T-helper 17 cell (primary cell): ENCODE data around the gene TBC1D21. TPM values are rescaled to one million over a fixed set of nuclear protein-coding genes. Genes with fewer than 3 reads are reported as not detected.

ENCODE experiments used
- ATAC-seq: fragments of 150-1000 bp; cut with Tn5 transposase; 2 replicates; pipeline ENCODE4 v1.10.0; 2021; ENCODE audit warnings: mild to moderate bottlenecking, moderate library complexity
- DNase-seq, 3 donors: peaks; one replicate each; pipeline versions ENCODE4 v3.0.0 to v3.0.0-alpha.2; 2020 to 2021
- H3K9me3 ChIP-seq: one replicate; pipeline ENCODE4 v1.7.0; 2013; ENCODE audit warnings: low read length, mild to moderate bottlenecking; ENCODE audit not compliant: control insufficient read depth, poor library complexity, severe bottlenecking
- H3K27ac Mint-ChIP-seq: one replicate; pipeline ENCODE4 v1.8.0; 2022; ENCODE audit warnings: mild to moderate bottlenecking, moderate library complexity, mixed read lengths
- H3K27me3 Mint-ChIP-seq: one replicate; pipeline ENCODE4 v1.8.0; 2022; ENCODE audit warnings: mixed read lengths
- H3K36me3 Mint-ChIP-seq: one replicate; pipeline ENCODE4 v1.8.0; 2022; ENCODE audit warnings: low read depth, mixed read lengths
- H3K4me1 Mint-ChIP-seq: one replicate; pipeline ENCODE4 v1.8.0; 2022; ENCODE audit warnings: mild to moderate bottlenecking, mixed read lengths
- H3K4me3 Mint-ChIP-seq: one replicate; pipeline ENCODE4 v1.8.0; 2022; ENCODE audit warnings: mild to moderate bottlenecking, moderate library complexity, mixed read lengths
- total RNA-seq, 4 donors: library from RNA in 2 of 4; stranded (reverse) in 2 of 4; gene quantifications; one replicate each; pipeline ENCODE4 v1.2.3 and lab custom pipeline; 2022 to 2026

The TBC1D21 gene
- total RNA-seq, 2 donors from 2014 or later, result not detected

- H3K4me1 Mint-ChIP-seq, result no peaks in the 10 kb centered on the region
- H3K9me3 ChIP-seq, result no peaks in the 10 kb centered on the region
- no peak overlapping the region for H3K27ac Mint-ChIP-seq
- no peak overlapping the region for H3K4me3 Mint-ChIP-seq
- no peak for ATAC-seq
- no peaks in the 10 kb centered on the region for H3K36me3 Mint-ChIP-seq
- DNase-seq, result no peak
- peaks cover 56% of the 10 kb centered on the region for H3K27me3 Mint-ChIP-seq
These were observed 27.5 kb upstream of the TBC1D21 start for GRCh38 chr15:73845907-73846306.

DNA sequence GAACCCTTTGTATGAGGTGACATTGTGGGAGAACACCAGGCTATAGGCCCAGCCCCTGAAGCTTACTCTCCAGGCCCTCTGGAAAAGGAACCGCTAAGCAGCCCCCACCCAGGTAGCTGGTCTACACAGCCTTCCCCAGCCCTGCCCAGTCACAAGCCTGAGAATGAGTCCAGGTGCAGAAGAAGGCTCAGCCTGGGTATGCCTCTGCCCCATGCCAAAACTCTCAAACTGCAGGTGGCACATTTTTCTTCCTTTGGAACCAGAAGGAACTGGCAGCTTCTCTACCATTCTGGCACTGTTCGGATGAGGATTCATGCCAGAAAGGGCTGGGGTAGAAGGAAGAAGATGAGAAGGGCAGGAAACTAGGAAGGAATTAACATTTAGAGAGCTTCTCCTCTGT lies 23.7 kb upstream of the TBC1D21 start:
- DNase-seq (no peak), ATAC-seq (no peak)
- H3K27ac Mint-ChIP-seq, result no peak overlapping the region
- H3K4me3 Mint-ChIP-seq, result no peak overlapping the region
- H3K4me1 Mint-ChIP-seq, result no peaks in the 10 kb centered on the region
- H3K9me3 ChIP-seq, result no peaks in the 10 kb centered on the region
- peaks cover 71% of the 10 kb centered on the region for H3K27me3 Mint-ChIP-seq
- no peaks in the 10 kb centered on the region for H3K36me3 Mint-ChIP-seq

DNA sequence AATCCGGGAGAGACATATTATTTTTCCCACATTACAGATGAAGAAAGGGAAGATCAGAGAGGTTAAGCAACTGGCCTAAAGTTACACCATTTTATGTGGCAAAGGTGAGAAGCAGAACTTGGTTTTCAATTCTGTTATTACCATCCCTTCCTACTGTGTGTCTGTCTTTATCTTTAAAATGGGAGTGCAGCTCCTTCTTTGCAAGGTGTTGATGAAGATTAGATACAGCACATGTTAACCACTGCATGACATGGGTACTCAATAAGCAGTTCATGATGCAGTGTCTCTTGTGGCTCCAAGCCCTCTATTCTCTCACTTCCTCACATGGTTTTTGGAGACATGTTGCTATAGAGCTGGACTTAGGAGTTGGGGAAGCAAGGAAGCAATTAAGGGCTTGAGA lies 23.1 kb upstream of the TBC1D21 start:
- Mint-ChIP-seq H3K4me1 (no peaks in the 10 kb centered on the region), H3K4me3 (no peak overlapping the region), H3K36me3 (no peaks in the 10 kb centered on the region), H3K27me3 (peaks cover 77% of the 10 kb centered on the region), H3K27ac (no peak overlapping the region)
- H3K9me3 ChIP-seq, result no peaks in the 10 kb centered on the region
- no peak for ATAC-seq
- DNase-seq, result no peak

DNA sequence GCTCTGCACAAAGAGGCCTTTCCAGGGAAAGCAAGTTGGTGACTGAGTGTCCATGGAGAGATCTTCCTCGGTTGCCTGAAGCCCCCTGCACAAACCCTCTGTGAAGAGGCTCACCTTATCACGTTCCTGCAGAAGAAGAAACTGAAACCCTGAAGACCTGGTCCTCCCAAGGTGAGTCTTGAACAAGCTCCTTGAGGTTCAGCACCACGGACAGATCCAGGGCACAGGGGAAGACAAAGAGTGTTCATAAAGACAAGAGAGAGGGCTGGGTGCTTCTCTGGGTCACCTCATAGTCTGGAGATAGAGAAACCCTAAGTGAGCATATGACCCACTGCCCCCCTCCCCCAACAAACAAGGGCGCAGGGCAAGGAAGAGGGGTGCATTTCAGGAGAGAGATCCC lies 21.7 kb upstream of the TBC1D21 start:
- Mint-ChIP-seq H3K27me3 (peaks cover 74% of the 10 kb centered on the region), H3K4me3 (no peak overlapping the region), H3K4me1 (no peaks in the 10 kb centered on the region), H3K36me3 (no peaks in the 10 kb centered on the region), H3K27ac (no peak overlapping the region)
- DNase-seq (peak in 1 of 3 donors; percentile 29), ATAC-seq (no peak)
- H3K9me3 ChIP-seq, result no peaks in the 10 kb centered on the region

GRCh38 chr15:73852507-73852906 lies 20.9 kb upstream of the TBC1D21 start:
- no peak overlapping the region for H3K27ac Mint-ChIP-seq
- no peak overlapping the region for H3K4me3 Mint-ChIP-seq
- ATAC-seq (no peak), DNase-seq (no peak)
- H3K4me1 Mint-ChIP-seq, result no peaks in the 10 kb centered on the region
- H3K27me3 Mint-ChIP-seq, result peaks cover 73% of the 10 kb centered on the region
- peaks cover under 1% of the 10 kb centered on the region for H3K36me3 Mint-ChIP-seq
- H3K9me3 ChIP-seq, result no peaks in the 10 kb centered on the region

DNA sequence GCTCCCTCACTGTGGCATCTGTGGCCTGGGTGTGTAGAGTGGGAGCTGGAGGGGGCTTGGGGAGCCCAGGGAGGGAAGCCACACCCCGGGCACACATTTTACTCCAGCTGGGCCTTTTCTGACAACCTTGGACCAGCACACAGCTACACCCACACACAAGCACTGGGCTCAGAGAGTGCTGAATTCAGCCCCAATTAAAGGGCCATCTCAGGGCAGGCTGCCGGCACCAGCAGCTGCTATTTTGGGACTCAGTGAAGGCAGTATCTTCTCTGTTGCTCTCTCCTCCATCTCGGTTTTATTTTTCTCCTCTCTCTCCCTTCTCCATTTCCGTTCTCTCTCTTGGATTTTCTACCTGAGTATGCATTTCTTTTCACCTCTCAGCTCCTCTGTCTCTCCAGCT lies 19.1 kb upstream of the TBC1D21 start:
- peaks cover 3% of the 10 kb centered on the region for H3K4me1 Mint-ChIP-seq
- no peak overlapping the region for H3K27ac Mint-ChIP-seq
- ATAC-seq, result no peak
- no peak overlapping the region for H3K4me3 Mint-ChIP-seq
- no peaks in the 10 kb centered on the region for H3K9me3 ChIP-seq
- H3K27me3 Mint-ChIP-seq, result peaks cover 69% of the 10 kb centered on the region
- H3K36me3 Mint-ChIP-seq, result peaks cover 6% of the 10 kb centered on the region
- no peak for DNase-seq

DNA sequence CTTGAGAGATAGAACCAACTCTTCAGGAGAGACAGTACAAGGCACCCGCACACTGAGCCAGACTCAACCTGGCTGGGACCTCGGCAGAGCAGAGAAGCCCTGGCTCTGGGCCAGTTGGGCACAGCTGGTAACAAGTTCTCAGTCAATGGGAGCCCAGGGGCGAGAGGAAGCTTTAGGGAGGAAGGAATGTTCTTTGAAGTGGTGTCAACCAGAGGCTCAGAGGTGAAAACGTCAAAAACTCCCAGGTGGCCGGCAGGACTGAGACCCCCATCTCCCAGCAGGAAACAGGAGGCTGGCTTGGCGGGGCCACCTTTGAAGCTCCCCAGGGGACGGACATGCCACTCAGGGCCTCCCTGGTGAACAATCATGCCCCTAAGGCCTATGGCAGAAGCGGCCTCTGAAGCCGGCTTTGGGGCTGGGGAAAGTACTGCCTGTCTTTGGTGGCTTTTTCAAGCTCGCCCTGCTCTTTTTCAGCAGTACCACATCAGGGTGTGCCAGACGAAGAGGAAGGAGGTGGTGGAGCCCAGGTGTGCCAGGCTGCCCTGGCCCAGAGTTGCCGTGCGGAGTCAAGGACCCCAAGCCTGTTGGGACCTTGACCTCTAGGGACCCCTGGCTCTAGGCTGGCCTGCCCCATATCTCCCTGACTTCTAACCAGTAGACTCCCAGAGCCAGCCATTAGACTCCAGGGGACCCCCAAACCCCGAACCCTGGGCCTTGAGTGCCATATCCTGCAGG lies 16.7 kb upstream of the TBC1D21 start:
- H3K36me3 Mint-ChIP-seq, result peaks cover 6% of the 10 kb centered on the region
- H3K9me3 ChIP-seq, result no peaks in the 10 kb centered on the region
- no peak for DNase-seq
- no peak overlapping the region for H3K27ac Mint-ChIP-seq
- H3K4me3 Mint-ChIP-seq, result no peak overlapping the region
- ATAC-seq, result no peak
- H3K4me1 Mint-ChIP-seq, result peaks cover 3% of the 10 kb centered on the region
- H3K27me3 Mint-ChIP-seq, result peaks cover 66% of the 10 kb centered on the region

DNA sequence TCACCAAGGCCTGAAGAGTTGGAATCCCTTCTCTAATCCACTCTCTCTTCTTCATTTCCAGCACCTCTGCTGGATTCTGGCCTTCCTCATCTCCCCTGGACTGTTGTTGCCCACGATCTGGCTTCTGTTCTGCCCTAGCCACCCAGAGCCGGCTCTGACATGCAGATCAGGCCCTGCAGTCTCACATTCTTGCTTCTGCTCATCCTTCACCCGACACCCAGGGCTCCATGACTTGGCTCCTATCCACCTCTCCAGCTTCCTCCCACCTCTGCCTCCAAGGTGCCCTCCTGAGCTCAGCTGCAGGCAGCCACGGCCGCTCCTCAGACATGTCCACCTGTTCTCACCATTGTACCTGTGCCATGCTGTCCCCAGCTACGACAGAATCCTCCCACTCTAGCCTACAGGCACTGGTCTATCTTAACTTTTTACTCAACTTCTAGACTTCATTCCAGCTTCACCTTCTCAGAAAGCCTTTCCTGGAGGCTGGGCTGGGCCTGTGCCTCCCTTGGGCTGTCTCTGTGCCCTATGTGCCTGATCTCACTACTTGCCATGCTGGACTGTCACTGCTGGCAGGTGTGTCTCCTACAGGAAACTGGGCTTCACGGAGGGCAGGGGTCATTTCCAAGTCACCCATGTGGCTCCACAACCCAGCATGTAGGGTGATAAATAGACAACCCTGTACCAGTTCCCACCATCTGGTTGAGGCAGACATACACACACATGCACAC lies 16.0 kb upstream of the TBC1D21 start:
- no peak for DNase-seq
- H3K9me3 ChIP-seq, result no peaks in the 10 kb centered on the region
- peaks cover 6% of the 10 kb centered on the region for H3K36me3 Mint-ChIP-seq
- H3K27ac Mint-ChIP-seq, result no peak overlapping the region
- ATAC-seq, result no peak
- peaks cover 3% of the 10 kb centered on the region for H3K4me1 Mint-ChIP-seq
- H3K27me3 Mint-ChIP-seq, result peaks cover 66% of the 10 kb centered on the region
- H3K4me3 Mint-ChIP-seq, result no peak overlapping the region

DNA sequence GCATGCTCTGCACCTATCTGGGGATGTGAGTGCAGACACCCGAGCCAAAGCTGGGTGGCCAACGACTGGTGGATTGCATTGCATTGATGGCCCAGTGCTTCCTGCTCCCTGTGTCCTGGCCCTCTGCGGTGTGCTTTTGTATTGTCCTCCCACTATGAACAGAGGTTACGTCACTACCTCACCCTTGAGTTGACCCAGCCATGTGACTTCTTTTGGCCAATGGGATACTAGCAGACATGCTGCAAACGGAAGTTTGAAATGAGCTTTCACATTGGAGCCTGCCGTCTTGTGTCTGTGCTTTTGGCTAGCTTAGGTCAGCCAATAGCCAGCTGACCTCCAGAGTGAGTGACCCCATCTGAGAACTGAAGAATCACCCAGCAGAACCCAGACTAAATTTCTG lies 15.3 kb upstream of the TBC1D21 start:
- Mint-ChIP-seq H3K27ac (no peak overlapping the region), H3K27me3 (peaks cover 65% of the 10 kb centered on the region), H3K36me3 (peaks cover 6% of the 10 kb centered on the region), H3K4me1 (peaks cover 3% of the 10 kb centered on the region), H3K4me3 (no peak overlapping the region)
- no peaks in the 10 kb centered on the region for H3K9me3 ChIP-seq
- ATAC-seq (no peak), DNase-seq (no peak)

- Mint-ChIP-seq H3K4me1 (peaks cover 4% of the 10 kb centered on the region), H3K27me3 (peaks cover 56% of the 10 kb centered on the region), H3K4me3 (no peak overlapping the region), H3K27ac (no peak overlapping the region), H3K36me3 (peaks cover 6% of the 10 kb centered on the region)
- H3K9me3 ChIP-seq, result no peaks in the 10 kb centered on the region
- ATAC-seq, result no peak
- no peak for DNase-seq
These were observed 11.1 kb upstream of the TBC1D21 start for GRCh38 chr15:73862276-73862675.

- Mint-ChIP-seq H3K27ac (no peak overlapping the region), H3K36me3 (no peaks in the 10 kb centered on the region), H3K4me1 (peaks cover 2% of the 10 kb centered on the region), H3K4me3 (no peak overlapping the region), H3K27me3 (peaks cover 65% of the 10 kb centered on the region)
- H3K9me3 ChIP-seq, result no peaks in the 10 kb centered on the region
- ATAC-seq (peak; percentile 63), DNase-seq (no peak)
These were observed 8.0 kb upstream of the TBC1D21 start for GRCh38 chr15:73865379-73865778.

GRCh38 chr15:73865904-73866303 lies 7.5 kb upstream of the TBC1D21 start:
- Mint-ChIP-seq H3K36me3 (no peaks in the 10 kb centered on the region), H3K27me3 (peaks cover 67% of the 10 kb centered on the region), H3K4me3 (no peak overlapping the region), H3K4me1 (peaks cover 2% of the 10 kb centered on the region), H3K27ac (no peak overlapping the region)
- no peaks in the 10 kb centered on the region for H3K9me3 ChIP-seq
- peak; percentile 68 for ATAC-seq
- DNase-seq, result no peak

- H3K4me1 Mint-ChIP-seq, result peaks cover 2% of the 10 kb centered on the region
- no peaks in the 10 kb centered on the region for H3K36me3 Mint-ChIP-seq
- H3K9me3 ChIP-seq, result no peaks in the 10 kb centered on the region
- DNase-seq (no peak), ATAC-seq (no peak)
- H3K4me3 Mint-ChIP-seq, result no peak overlapping the region
- peaks cover 72% of the 10 kb centered on the region for H3K27me3 Mint-ChIP-seq
- H3K27ac Mint-ChIP-seq, result no peak overlapping the region
These were observed 6.9 kb upstream of the TBC1D21 start for GRCh38 chr15:73866481-73866880.
